ENCODE results near the gene BAHCC1. TPM values are rescaled to one million over a fixed set of nuclear protein-coding genes. Genes with fewer than 3 reads are reported as not detected.
A peak's percentile ranks its signal among the peaks of the same experiment; 100 is the strongest.

The BAHCC1 gene
- total RNA-seq, 1 experiment from 2014 or later: 0.17 TPM

GRCh38 chr17:81511554-81511803 lies 116.2 kb downstream of the BAHCC1 start:
- Mint-ChIP-seq H3K36me3 (ENCODE audit: insufficient read depth, unreplicated experiment) (peaks cover 100% of the 10 kb centered on the region), H3K27me3 (ENCODE audit: unreplicated experiment) (no peaks in the 10 kb centered on the region), H3K27ac (ENCODE audit: unreplicated experiment) (peak overlapping the region; percentile 100), H3K9me3 (ENCODE audit: low read depth, unreplicated experiment) (no peaks in the 10 kb centered on the region), H3K4me1 (ENCODE audit: low read depth, unreplicated experiment) (peaks cover 21% of the 10 kb centered on the region), H3K4me3 (ENCODE audit: low read depth, unreplicated experiment) (peak overlapping the region; percentile 100)
- intact Hi-C loops (cut with micrococcal nuclease; ENCODE audit: unreplicated experiment): loop anchor here (10.0 kb wide), 1 partner anchor 467 kb away; no protein-coding TSS in a partner anchor
- BruUV-seq (replicated peaks): no TSS peak
- TF ChIP-seq CTCF (IDR thresholded peaks at IDR 0.05; ENCODE audit: unreplicated experiment): no peak
- DNase-seq: no peak
- CTCF ChIA-PET: no interaction called here

- BruUV-seq (replicated peaks): TSS peak; percentile 74
- CTCF ChIA-PET: no interaction called here
- intact Hi-C loops (cut with micrococcal nuclease; ENCODE audit: unreplicated experiment): loop anchor here (10.0 kb wide), 1 partner anchor 467 kb away; no protein-coding TSS in a partner anchor
- Mint-ChIP-seq H3K27me3 (ENCODE audit: unreplicated experiment) (no peaks in the 10 kb centered on the region), H3K4me1 (ENCODE audit: low read depth, unreplicated experiment) (peaks cover 26% of the 10 kb centered on the region), H3K27ac (ENCODE audit: unreplicated experiment) (peak overlapping the region; percentile 100), H3K9me3 (ENCODE audit: low read depth, unreplicated experiment) (no peaks in the 10 kb centered on the region), H3K36me3 (ENCODE audit: insufficient read depth, unreplicated experiment) (peaks cover 98% of the 10 kb centered on the region), H3K4me3 (ENCODE audit: low read depth, unreplicated experiment) (peak overlapping the region; percentile 100)
- no peak for DNase-seq
- no peak for TF ChIP-seq CTCF (IDR thresholded peaks at IDR 0.05; ENCODE audit: unreplicated experiment)
Measured at GRCh38 chr17:81511804-81512561, 116.7 kb downstream of the BAHCC1 start.

- TF ChIP-seq CTCF (IDR thresholded peaks at IDR 0.05; ENCODE audit: unreplicated experiment): no peak
- H3K4me1 Mint-ChIP-seq (ENCODE audit: low read depth, unreplicated experiment): peaks cover 27% of the 10 kb centered on the region
- H3K9me3 Mint-ChIP-seq (ENCODE audit: low read depth, unreplicated experiment): no peaks in the 10 kb centered on the region
- DNase-seq: peak; percentile 93
- H3K27ac Mint-ChIP-seq (ENCODE audit: unreplicated experiment): peak within 1 kb of the TSS; percentile 100
- H3K36me3 Mint-ChIP-seq (ENCODE audit: insufficient read depth, unreplicated experiment): peaks cover 92% of the 10 kb centered on the region
- CTCF ChIA-PET: no interaction called here
- BruUV-seq (replicated peaks): no TSS peak
- H3K27me3 Mint-ChIP-seq (ENCODE audit: unreplicated experiment): no peaks in the 10 kb centered on the region
- H3K4me3 Mint-ChIP-seq (ENCODE audit: low read depth, unreplicated experiment): peak within 1 kb of the TSS; percentile 100
- intact Hi-C loops (cut with micrococcal nuclease; ENCODE audit: unreplicated experiment): loop anchor here (10.0 kb wide), 1 partner anchor 468 kb away; no protein-coding TSS in a partner anchor
Measured at GRCh38 chr17:81512562-81513371, 117.5 kb downstream of the BAHCC1 start, which contains the start of gene ACTG1. ACTG1 (minus strand) TSS chr17:81512799; CDS start chr17:81512354, 445 bp downstream.

GRCh38 chr17:81513372-81513752 lies 118.1 kb downstream of the BAHCC1 start:
- no TSS peak for BruUV-seq (replicated peaks)
- intact Hi-C loops (cut with micrococcal nuclease; ENCODE audit: unreplicated experiment): loop anchor here (10.0 kb wide), 1 partner anchor 469 kb away; no protein-coding TSS in a partner anchor
- peak overlapping the region; percentile 100 for H3K4me3 Mint-ChIP-seq (ENCODE audit: low read depth, unreplicated experiment)
- CTCF ChIA-PET: no interaction called here
- H3K9me3 Mint-ChIP-seq (ENCODE audit: low read depth, unreplicated experiment): no peaks in the 10 kb centered on the region
- peak overlapping the region; percentile 98 for H3K27ac Mint-ChIP-seq (ENCODE audit: unreplicated experiment)
- DNase-seq: peak; percentile 77
- H3K4me1 Mint-ChIP-seq (ENCODE audit: low read depth, unreplicated experiment): peaks cover 33% of the 10 kb centered on the region
- H3K27me3 Mint-ChIP-seq (ENCODE audit: unreplicated experiment): no peaks in the 10 kb centered on the region
- TF ChIP-seq CTCF (IDR thresholded peaks at IDR 0.05; ENCODE audit: unreplicated experiment): no peak
- H3K36me3 Mint-ChIP-seq (ENCODE audit: insufficient read depth, unreplicated experiment): peaks cover 92% of the 10 kb centered on the region

Measured in Calu3 (cell line).